WTC11 (cell line): Measurements from ENCODE around the gene ACYP2. TPM values are rescaled to one million over a fixed set of nuclear protein-coding genes. Genes with fewer than 3 reads are reported as not detected.

Experiments used
- ATAC-seq: fragments of 200-7000 bp; cut with Tn5 transposase; 2 replicates; pipeline ENCODE4 v1.10.0; 2021; ENCODE audit warnings: mild to moderate bottlenecking, moderate library complexity
- CTCF ChIA-PET: fragments of 300-600 bp; sonication (Branson Sonifier 250); formaldehyde crosslinking; loops from one replicate; lab custom pipeline; 2021; ENCODE audit warnings: antibody characterized with exemption; lab: Charles Lee
- POLR2A ChIA-PET: fragments of 350-600 bp; sonication (Branson Sonifier 250); formaldehyde crosslinking; loops from one replicate; lab custom pipeline; 2021; ENCODE audit warnings: antibody characterized with exemption; lab: Charles Lee
- DNase-seq: peaks from one replicate; pipeline ENCODE4 v3.0.0; 2021; ENCODE audit warnings: low spot score
- H3K27ac Mint-ChIP-seq: 2 replicates; pipeline ENCODE4 v1.8.0; 2021; ENCODE audit warnings: mixed read lengths
- H3K27me3 Mint-ChIP-seq: 2 replicates; pipeline ENCODE4 v1.8.0; 2021; ENCODE audit warnings: low read depth, mild to moderate bottlenecking, moderate library complexity, mixed read lengths
- H3K36me3 Mint-ChIP-seq: 2 replicates; pipeline ENCODE4 v1.8.0; 2021; ENCODE audit warnings: mixed read lengths
- H3K4me1 Mint-ChIP-seq: 2 replicates; pipeline ENCODE4 v1.8.0; 2022; ENCODE audit warnings: mixed read lengths
- H3K4me3 Mint-ChIP-seq: 2 replicates; pipeline ENCODE4 v1.8.0; 2021; ENCODE audit warnings: mild to moderate bottlenecking, moderate library complexity, mixed read lengths
- H3K9me3 Mint-ChIP-seq: 2 replicates; pipeline ENCODE4 v1.8.0; 2021; ENCODE audit warnings: mixed read lengths
- ESRRA ChIP-seq: sonication (generic); formaldehyde crosslinking; IDR thresholded peaks from 2 replicates; pipeline ENCODE4 v1.8.1; 2022; ENCODE audit warnings: mild to moderate bottlenecking, missing genetic modification reagents, borderline replicate concordance
- FOXJ3 ChIP-seq: sonication (generic); formaldehyde crosslinking; IDR thresholded peaks from 2 replicates; pipeline ENCODE4 v1.9.0; 2021; ENCODE audit warnings: missing genetic modification reagents, mild to moderate bottlenecking, borderline replicate concordance
- GRHL2 ChIP-seq: fragments of 250-450 bp; sonication (Bioruptor Pico); IDR thresholded peaks from 2 replicates; pipeline ENCODE4 v1.8.0; 2022; ENCODE audit warnings: mild to moderate bottlenecking, moderate library complexity; ENCODE audit not compliant: insufficient replicate concordance, severe bottlenecking
- KAT7 ChIP-seq: sonication (generic); formaldehyde crosslinking; IDR thresholded peaks from 2 replicates; pipeline ENCODE4 v1.8.1; 2023; ENCODE audit warnings: missing genetic modification reagents, mild to moderate bottlenecking, borderline replicate concordance
- MXD4 ChIP-seq: fragments of 250-450 bp; sonication (Bioruptor Pico); IDR thresholded peaks from 2 replicates; pipeline ENCODE4 v1.8.0; 2021; ENCODE audit warnings: mild to moderate bottlenecking, moderate library complexity, borderline replicate concordance
- NR3C1 ChIP-seq: sonication (generic); formaldehyde crosslinking; conservative IDR thresholded peaks from 2 replicates; pipeline ENCODE4 v1.8.1; 2023; ENCODE audit warnings: low read depth, mild to moderate bottlenecking, missing genetic modification reagents
- ZNF232 ChIP-seq: sonication (generic); formaldehyde crosslinking; IDR thresholded peaks from 2 replicates; pipeline ENCODE4 v1.8.0; 2022; ENCODE audit warnings: mild to moderate bottlenecking, missing genetic modification reagents
- ZNF671 ChIP-seq: fragments of 250-450 bp; sonication (Bioruptor Pico); IDR thresholded peaks from 2 replicates; pipeline ENCODE4 v1.8.0; 2021; ENCODE audit warnings: mild to moderate bottlenecking
- total RNA-seq: library from RNA; stranded (reverse); gene quantifications from 3 replicates; pipeline ENCODE4 v1.2.3, GENCODE V29; 2021
- TF ChIP-seq, protein P1 (sequence below): sonication (generic); formaldehyde crosslinking; conservative IDR thresholded peaks from 2 replicates; pipeline ENCODE4 v1.8.1; 2023; ENCODE audit warnings: mild to moderate bottlenecking, low read depth, missing genetic modification reagents, moderate library complexity
- TF ChIP-seq, protein P2 (sequence below): sonication (generic); formaldehyde crosslinking; IDR thresholded peaks from 2 replicates; pipeline ENCODE4 v1.8.0; 2023; ENCODE audit warnings: missing genetic modification reagents
- TF ChIP-seq, protein P3 (sequence below): sonication (generic); formaldehyde crosslinking; IDR thresholded peaks from 2 replicates; pipeline ENCODE4 v1.8.1; 2023; ENCODE audit warnings: mild to moderate bottlenecking, missing genetic modification reagents, moderate library complexity
- TF ChIP-seq, protein P4 (sequence below): sonication (generic); formaldehyde crosslinking; IDR thresholded peaks from 2 replicates; pipeline ENCODE4 v1.8.0; 2022; ENCODE audit warnings: mild to moderate bottlenecking, missing genetic modification reagents
- TF ChIP-seq, protein P5 (sequence below): sonication (generic); formaldehyde crosslinking; IDR thresholded peaks from 2 replicates; pipeline ENCODE4 v1.8.0; 2022; ENCODE audit warnings: mild to moderate bottlenecking, missing genetic modification reagents
- TF ChIP-seq, protein P6 (sequence below): sonication (generic); formaldehyde crosslinking; IDR thresholded peaks from 2 replicates; pipeline ENCODE4 v1.8.1; 2023; ENCODE audit warnings: mild to moderate bottlenecking, missing genetic modification reagents, borderline replicate concordance

ACYP2 gene
- total RNA-seq, 1 experiment from 2014 or later = 4.4 TPM

DNA sequence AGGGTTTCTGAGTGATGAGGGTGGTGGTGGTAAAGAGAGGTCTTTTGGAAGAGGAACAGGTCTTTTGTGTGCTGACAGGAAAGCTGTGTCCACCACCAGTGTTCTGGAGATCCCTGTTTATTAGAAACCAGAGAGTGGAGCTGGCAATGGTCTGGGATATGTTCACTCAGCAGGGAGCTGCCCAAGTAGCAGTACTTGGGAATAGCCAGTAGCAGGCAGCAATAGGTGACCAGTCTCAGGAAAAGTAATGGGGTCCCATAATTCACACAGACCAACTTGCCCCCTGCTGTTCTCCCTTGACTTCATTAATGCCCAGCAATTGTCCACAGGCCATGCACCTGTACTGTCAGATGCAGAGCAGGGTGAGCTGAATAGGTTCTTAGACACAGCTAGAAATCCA, 138.8 kb downstream of the ACYP2 start (continued):
- TF ChIP-seq, protein P1, sequence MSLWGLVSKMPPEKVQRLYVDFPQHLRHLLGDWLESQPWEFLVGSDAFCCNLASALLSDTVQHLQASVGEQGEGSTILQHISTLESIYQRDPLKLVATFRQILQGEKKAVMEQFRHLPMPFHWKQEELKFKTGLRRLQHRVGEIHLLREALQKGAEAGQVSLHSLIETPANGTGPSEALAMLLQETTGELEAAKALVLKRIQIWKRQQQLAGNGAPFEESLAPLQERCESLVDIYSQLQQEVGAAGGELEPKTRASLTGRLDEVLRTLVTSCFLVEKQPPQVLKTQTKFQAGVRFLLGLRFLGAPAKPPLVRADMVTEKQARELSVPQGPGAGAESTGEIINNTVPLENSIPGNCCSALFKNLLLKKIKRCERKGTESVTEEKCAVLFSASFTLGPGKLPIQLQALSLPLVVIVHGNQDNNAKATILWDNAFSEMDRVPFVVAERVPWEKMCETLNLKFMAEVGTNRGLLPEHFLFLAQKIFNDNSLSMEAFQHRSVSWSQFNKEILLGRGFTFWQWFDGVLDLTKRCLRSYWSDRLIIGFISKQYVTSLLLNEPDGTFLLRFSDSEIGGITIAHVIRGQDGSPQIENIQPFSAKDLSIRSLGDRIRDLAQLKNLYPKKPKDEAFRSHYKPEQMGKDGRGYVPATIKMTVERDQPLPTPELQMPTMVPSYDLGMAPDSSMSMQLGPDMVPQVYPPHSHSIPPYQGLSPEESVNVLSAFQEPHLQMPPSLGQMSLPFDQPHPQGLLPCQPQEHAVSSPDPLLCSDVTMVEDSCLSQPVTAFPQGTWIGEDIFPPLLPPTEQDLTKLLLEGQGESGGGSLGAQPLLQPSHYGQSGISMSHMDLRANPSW (CRISPR knock-in tag) = no peak
- TF ChIP-seq, protein P2, sequence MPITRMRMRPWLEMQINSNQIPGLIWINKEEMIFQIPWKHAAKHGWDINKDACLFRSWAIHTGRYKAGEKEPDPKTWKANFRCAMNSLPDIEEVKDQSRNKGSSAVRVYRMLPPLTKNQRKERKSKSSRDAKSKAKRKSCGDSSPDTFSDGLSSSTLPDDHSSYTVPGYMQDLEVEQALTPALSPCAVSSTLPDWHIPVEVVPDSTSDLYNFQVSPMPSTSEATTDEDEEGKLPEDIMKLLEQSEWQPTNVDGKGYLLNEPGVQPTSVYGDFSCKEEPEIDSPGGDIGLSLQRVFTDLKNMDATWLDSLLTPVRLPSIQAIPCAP (CRISPR knock-in tag) = no peak
- TF ChIP-seq FOXJ3 (no peak), GRHL2 (CRISPR knock-in tag) (no peak), MXD4 (no peak), KAT7 (CRISPR knock-in tag) (no peak)
- TF ChIP-seq, protein P3, sequence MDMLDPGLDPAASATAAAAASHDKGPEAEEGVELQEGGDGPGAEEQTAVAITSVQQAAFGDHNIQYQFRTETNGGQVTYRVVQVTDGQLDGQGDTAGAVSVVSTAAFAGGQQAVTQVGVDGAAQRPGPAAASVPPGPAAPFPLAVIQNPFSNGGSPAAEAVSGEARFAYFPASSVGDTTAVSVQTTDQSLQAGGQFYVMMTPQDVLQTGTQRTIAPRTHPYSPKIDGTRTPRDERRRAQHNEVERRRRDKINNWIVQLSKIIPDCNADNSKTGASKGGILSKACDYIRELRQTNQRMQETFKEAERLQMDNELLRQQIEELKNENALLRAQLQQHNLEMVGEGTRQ (CRISPR knock-in tag) = no peak

DNA sequence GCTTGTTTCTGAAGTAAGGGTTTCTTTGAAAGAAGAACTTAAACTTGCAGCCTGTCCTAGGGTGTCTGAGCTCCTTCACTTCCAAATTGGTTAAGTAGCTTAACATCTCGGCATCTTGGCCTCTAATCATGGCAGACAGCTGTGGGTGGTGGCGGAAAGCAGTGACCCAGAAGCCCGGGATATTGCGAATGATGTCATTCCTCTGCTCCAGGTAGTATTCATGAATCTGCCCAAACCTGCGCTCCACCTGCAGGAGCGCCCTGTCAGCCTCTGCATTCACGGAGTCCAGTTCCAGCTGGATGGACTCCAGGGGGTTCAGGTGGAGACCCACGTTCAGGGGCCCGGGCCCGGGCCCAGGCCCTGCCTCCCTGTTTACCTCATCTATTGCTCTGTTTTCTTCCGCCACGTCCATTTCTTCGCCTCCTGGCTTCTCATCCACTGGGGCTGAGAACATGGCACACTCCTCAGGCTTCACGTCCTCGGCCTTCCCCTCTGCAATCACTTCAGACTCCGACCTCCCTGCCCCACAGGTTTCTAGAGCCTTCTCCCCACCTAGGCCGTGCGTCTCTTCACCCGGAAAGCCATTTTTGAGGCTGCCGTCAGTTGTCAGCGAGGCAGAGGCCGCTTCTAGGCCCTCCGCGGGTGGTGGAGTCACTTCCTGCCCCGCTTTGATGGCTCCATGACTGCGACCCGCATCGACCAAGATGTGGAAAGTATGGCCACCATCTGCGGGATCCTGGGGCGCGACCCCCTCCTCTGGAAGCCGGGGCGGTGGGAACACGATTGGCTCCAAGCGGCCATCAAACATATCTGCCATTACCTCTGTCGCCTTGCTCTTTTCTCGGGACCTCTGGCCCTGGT, 140.0 kb downstream of the ACYP2 start:
- CTCF ChIA-PET = no interaction called here
- TF ChIP-seq NR3C1 (CRISPR knock-in tag) (no peak), ZNF671 (no peak), ESRRA (CRISPR knock-in tag) (no peak), ZNF232 (CRISPR knock-in tag) (no peak)
- TF ChIP-seq, protein P4, sequence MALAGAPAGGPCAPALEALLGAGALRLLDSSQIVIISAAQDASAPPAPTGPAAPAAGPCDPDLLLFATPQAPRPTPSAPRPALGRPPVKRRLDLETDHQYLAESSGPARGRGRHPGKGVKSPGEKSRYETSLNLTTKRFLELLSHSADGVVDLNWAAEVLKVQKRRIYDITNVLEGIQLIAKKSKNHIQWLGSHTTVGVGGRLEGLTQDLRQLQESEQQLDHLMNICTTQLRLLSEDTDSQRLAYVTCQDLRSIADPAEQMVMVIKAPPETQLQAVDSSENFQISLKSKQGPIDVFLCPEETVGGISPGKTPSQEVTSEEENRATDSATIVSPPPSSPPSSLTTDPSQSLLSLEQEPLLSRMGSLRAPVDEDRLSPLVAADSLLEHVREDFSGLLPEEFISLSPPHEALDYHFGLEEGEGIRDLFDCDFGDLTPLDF (CRISPR knock-in tag) = no peak
- TF ChIP-seq, protein P5, sequence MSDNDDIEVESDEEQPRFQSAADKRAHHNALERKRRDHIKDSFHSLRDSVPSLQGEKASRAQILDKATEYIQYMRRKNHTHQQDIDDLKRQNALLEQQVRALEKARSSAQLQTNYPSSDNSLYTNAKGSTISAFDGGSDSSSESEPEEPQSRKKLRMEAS (CRISPR knock-in tag) = no peak
- TF ChIP-seq, protein P6, sequence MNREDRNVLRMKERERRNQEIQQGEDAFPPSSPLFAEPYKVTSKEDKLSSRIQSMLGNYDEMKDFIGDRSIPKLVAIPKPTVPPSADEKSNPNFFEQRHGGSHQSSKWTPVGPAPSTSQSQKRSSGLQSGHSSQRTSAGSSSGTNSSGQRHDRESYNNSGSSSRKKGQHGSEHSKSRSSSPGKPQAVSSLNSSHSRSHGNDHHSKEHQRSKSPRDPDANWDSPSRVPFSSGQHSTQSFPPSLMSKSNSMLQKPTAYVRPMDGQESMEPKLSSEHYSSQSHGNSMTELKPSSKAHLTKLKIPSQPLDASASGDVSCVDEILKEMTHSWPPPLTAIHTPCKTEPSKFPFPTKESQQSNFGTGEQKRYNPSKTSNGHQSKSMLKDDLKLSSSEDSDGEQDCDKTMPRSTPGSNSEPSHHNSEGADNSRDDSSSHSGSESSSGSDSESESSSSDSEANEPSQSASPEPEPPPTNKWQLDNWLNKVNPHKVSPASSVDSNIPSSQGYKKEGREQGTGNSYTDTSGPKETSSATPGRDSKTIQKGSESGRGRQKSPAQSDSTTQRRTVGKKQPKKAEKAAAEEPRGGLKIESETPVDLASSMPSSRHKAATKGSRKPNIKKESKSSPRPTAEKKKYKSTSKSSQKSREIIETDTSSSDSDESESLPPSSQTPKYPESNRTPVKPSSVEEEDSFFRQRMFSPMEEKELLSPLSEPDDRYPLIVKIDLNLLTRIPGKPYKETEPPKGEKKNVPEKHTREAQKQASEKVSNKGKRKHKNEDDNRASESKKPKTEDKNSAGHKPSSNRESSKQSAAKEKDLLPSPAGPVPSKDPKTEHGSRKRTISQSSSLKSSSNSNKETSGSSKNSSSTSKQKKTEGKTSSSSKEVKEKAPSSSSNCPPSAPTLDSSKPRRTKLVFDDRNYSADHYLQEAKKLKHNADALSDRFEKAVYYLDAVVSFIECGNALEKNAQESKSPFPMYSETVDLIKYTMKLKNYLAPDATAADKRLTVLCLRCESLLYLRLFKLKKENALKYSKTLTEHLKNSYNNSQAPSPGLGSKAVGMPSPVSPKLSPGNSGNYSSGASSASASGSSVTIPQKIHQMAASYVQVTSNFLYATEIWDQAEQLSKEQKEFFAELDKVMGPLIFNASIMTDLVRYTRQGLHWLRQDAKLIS (CRISPR knock-in tag) = no peak
- TF ChIP-seq, all 79 proteins: peak for 0
- POLR2A ChIA-PET = no interaction called here

More for the DNA sequence above, 140.0 kb downstream of the ACYP2 start:
- Mint-ChIP-seq H3K36me3 (0 out of 2 replicates have a peak, but pooled peaks cover 3% of the 10 kb centered on the region), H3K4me1 (peaks cover 7% of the 10 kb centered on the region), H3K27me3 (no peaks in the 10 kb centered on the region; the same call in 1 of the 2 replicates), H3K27ac (no peak overlapping the region), H3K9me3 (peaks cover 14% of the 10 kb centered on the region), H3K4me3 (no peak overlapping the region)
- ATAC-seq = no peak
- DNase-seq = no peak
